CD8-positive, alpha-beta memory T cell (primary cell): ENCODE data around the gene MS4A6E. TPM values are rescaled to one million over a fixed set of nuclear protein-coding genes. Genes with fewer than 3 reads are reported as not detected.

Source experiments
- CTCF ChIA-PET: fragments of 350-600 bp; sonication (Branson Sonifier 250); formaldehyde crosslinking; loops from one replicate; lab custom pipeline; 2021; ENCODE audit warnings: antibody characterized with exemption; lab: Charles Lee
- POLR2A ChIA-PET: fragments of 350-600 bp; sonication (Branson Sonifier 250); formaldehyde crosslinking; loops from one replicate; lab custom pipeline; 2021; ENCODE audit warnings: antibody characterized with exemption; lab: Charles Lee
- DNase-seq, 5 donors: peaks; one replicate each; pipeline versions ENCODE4 v3.0.0 to v3.0.0-alpha.2; 2020 to 2022; ENCODE audit warnings: mixed read lengths in 1 of 5
- H3K27ac ChIP-seq: one replicate; pipeline ENCODE4 v1.7.0; 2013; ENCODE audit warnings: low read depth, mild to moderate bottlenecking, low read length, moderate library complexity
- H3K27me3 ChIP-seq: 2 replicates; pipeline ENCODE4 v1.7.0; 2013; ENCODE audit warnings: low read length, mild to moderate bottlenecking; ENCODE audit not compliant: insufficient read depth, poor library complexity, severe bottlenecking
- H3K36me3 ChIP-seq: 2 replicates; pipeline ENCODE4 v1.7.0; 2013; ENCODE audit warnings: mild to moderate bottlenecking, low read length, moderate library complexity; ENCODE audit not compliant: insufficient read depth
- H3K4me1 ChIP-seq: 2 replicates; pipeline ENCODE4 v1.7.0; 2013; ENCODE audit warnings: mild to moderate bottlenecking, low read length, moderate library complexity; ENCODE audit not compliant: insufficient read depth
- H3K4me3 ChIP-seq: 2 replicates; pipeline ENCODE4 v1.7.0; 2013; ENCODE audit warnings: mild to moderate bottlenecking, low read length
- H3K9me3 ChIP-seq: 2 replicates; pipeline ENCODE4 v1.7.0; 2013; ENCODE audit warnings: mild to moderate bottlenecking, low read length
- H3K27ac Mint-ChIP-seq, 8 donors: one replicate each; pipeline ENCODE4 v1.8.0; 2020 to 2021; ENCODE audit warnings: mixed read lengths in 8 of 8, mild to moderate bottlenecking in 6 of 8, inconsistent platforms in 3 of 8, moderate library complexity in 3 of 8
- H3K27me3 Mint-ChIP-seq, 2 donors: one replicate each; pipeline ENCODE4 v1.8.0; 2020 to 2021; ENCODE audit warnings: mixed read lengths in 2 of 2, mild to moderate bottlenecking in 1 of 2, moderate library complexity in 1 of 2
- H3K36me3 Mint-ChIP-seq, 3 donors: one replicate each; pipeline ENCODE4 v1.8.0; 2020 to 2021; ENCODE audit warnings: mixed read lengths in 3 of 3, inconsistent platforms in 1 of 3, mild to moderate bottlenecking in 1 of 3
- H3K4me1 Mint-ChIP-seq, 3 donors: one replicate each; pipeline ENCODE4 v1.8.0; 2020 to 2021; ENCODE audit warnings: mixed read lengths in 3 of 3, inconsistent platforms in 1 of 3, mild to moderate bottlenecking in 1 of 3
- H3K4me3 Mint-ChIP-seq, 7 donors: one replicate each; pipeline ENCODE4 v1.8.0; 2020 to 2021; ENCODE audit warnings: mixed read lengths in 7 of 7, mild to moderate bottlenecking in 6 of 7, moderate library complexity in 4 of 7, inconsistent platforms in 2 of 7
- H3K9me3 Mint-ChIP-seq, 5 donors: one replicate each; pipeline ENCODE4 v1.8.0; 2020 to 2022; ENCODE audit warnings: mixed read lengths in 5 of 5, mild to moderate bottlenecking in 3 of 5, moderate library complexity in 2 of 5, inconsistent platforms in 1 of 5
- polyA plus RNA-seq: library from polyadenylated mRNA; unstranded; fragments of 300-500 nt; fragmentation: Illumina TruSeq; gene quantifications from one replicate; pipeline ENCODE4 v1.2.3, GENCODE V29; 2021
- total RNA-seq, 2 experiments: library from RNA; stranded (reverse); gene quantifications; one replicate each; pipeline ENCODE4 v1.2.3, GENCODE V29; 2021

MS4A6E gene
- total and polyA plus RNA-seq, 3 experiments from 2014 or later = not detected

- no peaks in the 10 kb centered on the region for H3K36me3 Mint-ChIP-seq
- ChIA-PET CTCF (no interaction called here), POLR2A (no interaction called here)
- Histone ChIP-seq H3K4me3 (no peak overlapping the region), H3K4me1 (no peaks in the 10 kb centered on the region), H3K36me3 (no peaks in the 10 kb centered on the region), H3K27me3 (no peaks in the 10 kb centered on the region), H3K27ac (no peak overlapping the region), H3K9me3 (no peaks in the 10 kb centered on the region)
- H3K4me1 Mint-ChIP-seq = no peaks in the 10 kb centered on the region
- DNase-seq = no peak
- peaks cover 0 to 21% of the 10 kb centered on the region in 2 donors for H3K27me3 Mint-ChIP-seq
- H3K27ac Mint-ChIP-seq = no peak overlapping the region
- no peaks in the 10 kb centered on the region for H3K9me3 Mint-ChIP-seq
- H3K4me3 Mint-ChIP-seq = no peak overlapping the region
Measured at GRCh38 chr11:60389279-60389910, 62.3 kb downstream of the MS4A6E start.

DNA sequence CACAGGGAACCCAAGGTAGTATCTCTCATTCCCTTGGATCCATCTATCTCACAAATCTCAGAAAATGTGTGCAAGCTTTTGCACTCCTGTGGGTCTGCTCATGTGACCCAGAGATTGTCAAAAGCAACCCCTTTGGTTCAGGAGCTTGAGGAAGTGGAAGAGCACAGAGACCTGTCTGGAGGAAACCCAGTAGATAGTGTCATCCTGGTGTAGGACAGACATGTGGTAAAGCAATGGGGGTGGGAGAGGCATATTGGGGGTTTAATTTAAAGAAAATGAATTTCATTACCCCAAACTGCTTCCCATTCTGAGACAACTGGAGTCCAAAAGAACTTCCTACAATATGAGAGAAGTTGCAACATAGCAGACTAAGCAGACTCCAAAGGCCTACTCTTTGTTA, 63.4 kb downstream of the MS4A6E start:
- POLR2A ChIA-PET = no interaction called here

More for the DNA sequence above, 63.4 kb downstream of the MS4A6E start:
- no peak overlapping the region for H3K27ac ChIP-seq
- no peaks in the 10 kb centered on the region for H3K9me3 ChIP-seq
- CTCF ChIA-PET = no interaction called here
- H3K4me3 Mint-ChIP-seq = no peak overlapping the region
- H3K4me3 ChIP-seq = no peak overlapping the region
- peaks cover 0 to 18% of the 10 kb centered on the region in 2 donors for H3K27me3 Mint-ChIP-seq
- DNase-seq = no peak
- H3K36me3 ChIP-seq = no peaks in the 10 kb centered on the region
- no peaks in the 10 kb centered on the region for H3K4me1 Mint-ChIP-seq
- no peaks in the 10 kb centered on the region for H3K27me3 ChIP-seq
- no peaks in the 10 kb centered on the region for H3K9me3 Mint-ChIP-seq
- no peak overlapping the region for H3K27ac Mint-ChIP-seq
- no peaks in the 10 kb centered on the region for H3K4me1 ChIP-seq
- no peaks in the 10 kb centered on the region for H3K36me3 Mint-ChIP-seq

Other genes with a start within 250 kb of the MS4A6E start
- gene MS4A2, start 238.6 kb upstream of the MS4A6E start, total RNA-seq = not detected
- gene MS4A2, start 238.6 kb upstream of the MS4A6E start, polyA plus RNA-seq = not detected
- 1 to 10 TPM; 1.6 TPM for gene MS4A6A, start 144.2 kb upstream of the MS4A6E start, total RNA-seq
- gene MS4A6A, start 144.2 kb upstream of the MS4A6E start, polyA plus RNA-seq = 0.97 TPM
- not detected for gene MS4A4E, start 84.1 kb upstream of the MS4A6E start, total RNA-seq
- not detected for gene MS4A4E, start 84.1 kb upstream of the MS4A6E start, polyA plus RNA-seq
- gene MS4A4A, start 46.6 kb upstream of the MS4A6E start, total RNA-seq = under 1 TPM in 1 of 2 experiments, not detected in 1; 0.20 TPM
- gene MS4A4A, start 46.6 kb upstream of the MS4A6E start, polyA plus RNA-seq = not detected
- under 1 TPM; 0.51 to 0.98 TPM for gene MS4A7, start 51.3 kb downstream of the MS4A6E start, total RNA-seq
- not detected for gene MS4A7, start 51.3 kb downstream of the MS4A6E start, polyA plus RNA-seq
- gene MS4A14, start 69.2 kb downstream of the MS4A6E start, total RNA-seq = not detected
- gene MS4A14, start 69.2 kb downstream of the MS4A6E start, polyA plus RNA-seq = not detected
- not detected for gene MS4A5, start 102.3 kb downstream of the MS4A6E start, total RNA-seq
- gene MS4A5, start 102.3 kb downstream of the MS4A6E start, polyA plus RNA-seq = not detected
- 1 to 10 TPM in 1 of 2 experiments, under 1 TPM in 1; 0.70 to 1.2 TPM for gene MS4A1, start 128.6 kb downstream of the MS4A6E start, total RNA-seq
- gene MS4A1, start 128.6 kb downstream of the MS4A6E start, polyA plus RNA-seq = 11.1 TPM
- gene MS4A12, start 165.5 kb downstream of the MS4A6E start, total RNA-seq = not detected
- gene MS4A12, start 165.5 kb downstream of the MS4A6E start, polyA plus RNA-seq = not detected
- not detected for gene MS4A13, start 188.1 kb downstream of the MS4A6E start, total RNA-seq
- gene MS4A13, start 188.1 kb downstream of the MS4A6E start, polyA plus RNA-seq = not detected